NT2/D1 (cell line): ENCODE measurements around the gene RAVER1.
"Not testable (repeated sequence)": the region's sequence is repeated elsewhere in the genome, so short reads cannot be mapped to it uniquely, and the experiment has no call there.

Source experiments
- DNase-seq: peaks from one replicate; pipeline ENCODE4 v3.0.0-alpha.2; 2011; ENCODE audit warnings: low read depth, low spot score
- H3K27me3 ChIP-seq: 2 replicates; pipeline ENCODE4 v1.6.0; 2011; ENCODE audit warnings: mild to moderate bottlenecking; ENCODE audit not compliant: insufficient read length, insufficient read depth
- H3K36me3 ChIP-seq: 2 replicates; pipeline ENCODE4 v1.6.1; 2011; ENCODE audit warnings: mild to moderate bottlenecking, low read length, mixed read lengths; ENCODE audit not compliant: insufficient read depth, insufficient read length
- H3K4me1 ChIP-seq: 2 replicates; pipeline ENCODE4 v1.5.1; 2011; ENCODE audit not compliant: insufficient read depth, insufficient read length
- H3K4me3 ChIP-seq: 2 replicates; pipeline ENCODE4 v1.5.1; 2011; ENCODE audit warnings: low read depth; ENCODE audit not compliant: insufficient read length
- H3K9ac ChIP-seq: 2 replicates; pipeline ENCODE4 v1.6.0; 2011; ENCODE audit warnings: low read depth; ENCODE audit not compliant: insufficient read length
- H3K9me3 ChIP-seq: 2 replicates; pipeline ENCODE4 v1.5.1; 2011; ENCODE audit warnings: mild to moderate bottlenecking, low read length; ENCODE audit not compliant: insufficient read depth
- SUZ12 ChIP-seq: IDR thresholded peaks from 2 replicates; pipeline ENCODE4 v1.6.1; 2011; ENCODE audit not compliant: insufficient read length, insufficient read depth; ENCODE audit errors: extremely low read depth
- YY1 ChIP-seq: IDR thresholded peaks from 2 replicates; pipeline ENCODE4 v1.6.1; 2011; ENCODE audit not compliant: insufficient read length, insufficient read depth
- ZNF274 ChIP-seq: IDR thresholded peaks from 2 replicates; pipeline ENCODE4 v1.6.1; 2011; ENCODE audit warnings: mild to moderate bottlenecking, low read depth, low read length

Gene RAVER1

GRCh38 chr19:10374931-10375330 is 41.6 kb upstream of the RAVER1 start:
- Histone ChIP-seq H3K4me3 (no peak overlapping the region), H3K9me3 (no peaks in the 10 kb centered on the region), H3K36me3 (peaks cover 30% of the 10 kb centered on the region), H3K27me3 (no peaks in the 10 kb centered on the region), H3K9ac (no peak overlapping the region), H3K4me1 (no peaks in the 10 kb centered on the region)
- no peak for TF ChIP-seq SUZ12
- TF ChIP-seq YY1: no peak
- no peak for TF ChIP-seq ZNF274
- no peak for DNase-seq

- no peak for TF ChIP-seq SUZ12
- no peak for TF ChIP-seq YY1
- no peak for TF ChIP-seq ZNF274
- H3K9ac ChIP-seq: no peak overlapping the region
- peaks cover 40% of the 10 kb centered on the region for H3K36me3 ChIP-seq
Measured at GRCh38 chr19:10372690-10373089, 39.4 kb upstream of the RAVER1 start.

GRCh38 chr19:10368101-10368803 is 34.9 kb upstream of the RAVER1 start:
- no peak for DNase-seq
- H3K4me3 ChIP-seq: no peak overlapping the region
- H3K27me3 ChIP-seq: no peaks in the 10 kb centered on the region
- peaks cover 2% of the 10 kb centered on the region for H3K4me1 ChIP-seq
- peaks cover 66% of the 10 kb centered on the region for H3K36me3 ChIP-seq
- TF ChIP-seq YY1 (no peak), SUZ12 (no peak), ZNF274 (no peak)
- H3K9ac ChIP-seq: no peak overlapping the region
- H3K9me3 ChIP-seq: peaks cover 22% of the 10 kb centered on the region; the same call in 1 of the 2 replicates

More at GRCh38 chr19:10372690-10373089, 39.4 kb upstream of the RAVER1 start:
- Histone ChIP-seq H3K4me1 (no peaks in the 10 kb centered on the region), H3K4me3 (no peak overlapping the region), H3K27me3 (no peaks in the 10 kb centered on the region), H3K9me3 (peaks cover 13% of the 10 kb centered on the region; the same call in 1 of the 2 replicates)
- DNase-seq: no peak

DNA sequence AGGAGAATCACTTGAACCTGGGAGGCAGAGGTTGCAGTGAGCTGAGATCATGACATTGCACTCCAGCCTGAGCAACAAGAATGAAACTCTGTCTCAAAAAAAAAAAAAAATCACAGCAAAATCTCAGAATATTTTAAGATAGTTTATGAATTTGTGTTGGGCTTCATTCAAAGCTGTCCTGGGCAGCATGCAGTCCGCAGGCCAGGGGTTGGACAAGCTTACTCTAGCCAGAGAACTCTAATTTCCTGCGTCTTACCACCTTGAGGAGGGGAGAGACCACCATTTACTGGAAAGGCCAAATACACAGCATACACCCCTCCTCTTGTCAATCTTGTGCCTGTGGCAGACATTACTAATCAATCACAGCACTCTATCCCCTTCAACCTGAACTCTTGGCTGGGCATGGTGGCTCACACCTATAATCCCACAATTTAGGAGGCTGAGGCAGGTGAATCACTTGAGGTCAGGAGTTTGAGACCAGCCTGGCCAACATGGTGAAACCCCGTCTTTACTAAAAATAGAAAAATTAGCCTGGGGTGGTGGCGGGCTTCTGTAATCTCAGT is 33.7 kb upstream of the RAVER1 start:
- not testable (repeated sequence) for DNase-seq, H3K4me1 ChIP-seq, H3K9ac ChIP-seq, H3K27me3 ChIP-seq, H3K4me3 ChIP-seq
- H3K9me3 ChIP-seq: peaks cover 22% of the 10 kb centered on the region; the same call in 1 of the 2 replicates
- peaks cover 70% of the 10 kb centered on the region for H3K36me3 ChIP-seq

- no peaks in the 10 kb centered on the region for H3K27me3 ChIP-seq
- peaks cover 2% of the 10 kb centered on the region for H3K4me1 ChIP-seq
- H3K9me3 ChIP-seq: peaks cover 22% of the 10 kb centered on the region; the same call in 1 of the 2 replicates
- DNase-seq: no peak
- TF ChIP-seq ZNF274 (no peak), SUZ12 (no peak), YY1 (no peak)
- no peak overlapping the region for H3K4me3 ChIP-seq
- no peak overlapping the region for H3K9ac ChIP-seq
- H3K36me3 ChIP-seq: peaks cover 83% of the 10 kb centered on the region
Measured at GRCh38 chr19:10365518-10365917, 32.2 kb upstream of the RAVER1 start.

DNA sequence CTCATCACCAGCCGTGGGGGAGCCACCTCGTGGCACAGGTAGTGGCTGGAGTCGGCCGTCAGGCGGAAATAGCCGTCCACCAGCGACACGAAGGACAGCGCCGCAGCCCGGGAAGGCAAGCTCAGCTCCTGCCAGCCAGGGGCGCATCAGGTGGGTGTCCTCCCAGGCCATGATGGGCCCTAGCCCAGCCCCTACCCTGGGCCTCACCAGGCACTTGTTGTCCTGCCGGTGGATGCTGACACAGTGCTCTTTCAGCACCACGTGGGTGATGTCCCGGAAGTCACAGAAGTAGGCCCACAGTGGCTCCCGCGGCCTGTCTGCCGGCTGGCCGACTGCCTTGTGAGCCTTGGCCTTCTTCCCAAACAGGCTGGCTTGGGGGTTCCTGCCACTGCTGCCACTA is 31.3 kb upstream of the RAVER1 start:
- Histone ChIP-seq H3K36me3 (peaks cover 84% of the 10 kb centered on the region), H3K9me3 (peaks cover 22% of the 10 kb centered on the region; the same call in 1 of the 2 replicates), H3K4me3 (no peak overlapping the region), H3K27me3 (no peaks in the 10 kb centered on the region), H3K9ac (no peak overlapping the region), H3K4me1 (peaks cover 2% of the 10 kb centered on the region)
- no peak for TF ChIP-seq SUZ12
- no peak for TF ChIP-seq YY1
- no peak for TF ChIP-seq ZNF274
- no peak for DNase-seq

- H3K27me3 ChIP-seq: no peaks in the 10 kb centered on the region
- peaks cover 83% of the 10 kb centered on the region for H3K36me3 ChIP-seq
- H3K4me3 ChIP-seq: no peak overlapping the region
- DNase-seq: no peak
- H3K4me1 ChIP-seq: peaks cover 2% of the 10 kb centered on the region
- H3K9me3 ChIP-seq: peaks cover 21% of the 10 kb centered on the region; the same call in 1 of the 2 replicates
- TF ChIP-seq YY1: no peak
- TF ChIP-seq ZNF274: no peak
- no peak for TF ChIP-seq SUZ12
- no peak overlapping the region for H3K9ac ChIP-seq
Measured at GRCh38 chr19:10363789-10364281, 30.5 kb upstream of the RAVER1 start.

DNA sequence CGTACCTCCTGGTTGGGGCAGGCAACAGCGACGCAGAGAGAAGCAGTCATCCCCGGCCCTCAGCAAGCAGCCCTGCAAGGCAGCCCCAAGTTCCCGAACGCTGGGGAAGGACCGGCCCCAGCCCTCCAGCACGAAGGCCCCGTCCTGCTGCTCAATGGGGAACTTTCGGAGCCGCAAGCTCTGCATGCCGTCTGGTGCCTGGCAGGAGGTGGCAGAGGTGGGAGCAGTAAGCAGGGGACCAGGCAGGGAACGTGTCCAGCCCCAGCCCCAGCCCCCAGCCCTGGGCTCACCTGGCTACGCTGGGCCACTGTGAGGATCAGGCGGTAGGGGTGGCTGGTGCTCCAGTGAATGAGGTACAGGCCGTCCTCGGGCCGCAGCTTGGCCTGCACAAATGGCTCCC is 28.9 kb upstream of the RAVER1 start:
- Histone ChIP-seq H3K4me3 (no peak overlapping the region), H3K27me3 (no peaks in the 10 kb centered on the region), H3K9ac (no peak overlapping the region), H3K9me3 (peaks cover 9% of the 10 kb centered on the region; the same call in 1 of the 2 replicates), H3K4me1 (peaks cover 2% of the 10 kb centered on the region), H3K36me3 (peaks cover 84% of the 10 kb centered on the region)
- TF ChIP-seq SUZ12 (no peak), YY1 (no peak), ZNF274 (no peak)
- DNase-seq: no peak
